ENCODE data around the gene ZNF518A. TPM values are rescaled to one million over a fixed set of nuclear protein-coding genes. Genes with fewer than 3 reads are reported as not detected.

Gene ZNF518A
- total and polyA plus RNA-seq, 9 of the 15 experiments (the other 6 are each of a cell fraction or from before 2014, with no cell fraction given) = 6.3 to 30.0 (median 17.4) TPM

DNA sequence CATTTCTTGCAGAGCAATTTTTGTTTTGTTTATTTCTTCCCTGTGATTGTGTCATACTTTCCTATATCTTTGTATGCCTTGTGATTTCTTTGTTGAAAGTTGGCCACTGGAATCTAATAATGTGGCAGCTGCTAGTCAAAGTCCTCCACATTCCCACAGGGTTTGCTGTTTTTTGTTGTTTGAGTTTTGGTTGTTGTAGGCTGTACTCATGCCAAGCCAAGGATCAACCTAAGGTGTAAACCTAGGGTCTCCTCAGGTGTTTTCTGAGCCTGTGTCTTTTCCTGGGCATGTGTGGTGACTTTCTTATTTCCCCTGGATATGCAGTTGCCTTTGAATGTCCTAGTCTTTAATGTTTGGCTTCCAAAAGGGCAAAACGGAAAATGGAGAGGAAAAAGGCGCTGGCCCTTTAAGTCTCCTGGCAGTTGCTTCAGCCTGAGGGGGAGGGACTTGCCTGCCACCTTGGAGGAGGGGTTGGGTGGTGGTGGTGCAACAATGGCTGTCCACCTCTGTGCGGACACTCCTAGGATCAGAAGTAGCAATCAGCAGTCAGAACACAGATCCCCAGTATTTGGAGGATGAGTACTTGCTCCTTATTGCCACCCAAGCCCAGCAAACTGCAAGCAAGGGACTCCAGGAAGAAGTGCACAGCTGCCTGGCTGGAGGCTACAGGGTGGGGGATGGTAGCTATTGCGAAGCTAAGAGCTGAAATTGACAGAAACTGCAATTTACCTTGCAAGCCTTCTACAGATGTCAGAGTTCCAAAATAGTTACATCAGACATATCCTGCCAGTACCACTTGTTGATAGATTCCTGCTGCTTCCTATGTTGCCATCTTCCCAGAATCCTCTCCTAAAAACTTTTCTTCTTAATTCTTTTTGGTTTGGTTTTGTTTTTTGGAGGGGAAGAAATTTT, 5.6 kb upstream of the ZNF518A start (continued):
- TF ChIP-seq, protein P1, sequence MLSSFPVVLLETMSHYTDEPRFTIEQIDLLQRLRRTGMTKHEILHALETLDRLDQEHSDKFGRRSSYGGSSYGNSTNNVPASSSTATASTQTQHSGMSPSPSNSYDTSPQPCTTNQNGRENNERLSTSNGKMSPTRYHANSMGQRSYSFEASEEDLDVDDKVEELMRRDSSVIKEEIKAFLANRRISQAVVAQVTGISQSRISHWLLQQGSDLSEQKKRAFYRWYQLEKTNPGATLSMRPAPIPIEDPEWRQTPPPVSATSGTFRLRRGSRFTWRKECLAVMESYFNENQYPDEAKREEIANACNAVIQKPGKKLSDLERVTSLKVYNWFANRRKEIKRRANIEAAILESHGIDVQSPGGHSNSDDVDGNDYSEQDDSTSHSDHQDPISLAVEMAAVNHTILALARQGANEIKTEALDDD (IDR thresholded peaks at IDR 0.05) = no peak
- TF ChIP-seq ZNF609 (CRISPR knock-in tag; IDR thresholded peaks at IDR 0.05; ENCODE audit: borderline replicate concordance) = no peak
- no peak for TF ChIP-seq ZNF134 (CRISPR knock-in tag; conservative IDR thresholded peaks at IDR 0.05)
- no peak for TF ChIP-seq STAT5A (IDR thresholded peaks at IDR 0.05; ENCODE audit: borderline replicate concordance, low read length)
- TF ChIP-seq KDM1A (IDR thresholded peaks at IDR 0.05) = peak in 1 of 2 experiments; percentile 8; a peak in 1 of 4 replicates
- no peak for TF ChIP-seq SNRNP70 (optimal IDR thresholded peaks at IDR 0.05; ENCODE audit: low read depth, low read length)
- TF ChIP-seq MEF2D (tag; conservative IDR thresholded peaks at IDR 0.05; ENCODE audit: low read depth) = no peak
- TF ChIP-seq HMG20A (CRISPR knock-in tag; conservative IDR thresholded peaks at IDR 0.05) = no peak
- TF ChIP-seq ETV6 (IDR thresholded peaks at IDR 0.05; ENCODE audit: borderline replicate concordance in 1 of 2, low read depth in 2 of 2, low read length in 1 of 2) = no peak
- TF ChIP-seq ETV6 (CRISPR knock-in tag; IDR thresholded peaks at IDR 0.05; ENCODE audit: borderline replicate concordance) = no peak
- TF ChIP-seq HDAC1 (IDR thresholded peaks at IDR 0.05) = peak in 1 of 2 experiments; percentile 46; a peak in 1 of 4 replicates
- TF ChIP-seq TAF9B (IDR thresholded peaks at IDR 0.05; ENCODE audit: partially characterized antibody) = peak; percentile 73
- TF ChIP-seq MTA1 (IDR thresholded peaks at IDR 0.05; ENCODE audit: borderline replicate concordance) = no peak
- TF ChIP-seq CHCHD3 (CRISPR knock-in tag; IDR thresholded peaks at IDR 0.05) = no peak
- TF ChIP-seq CREB1 (IDR thresholded peaks at IDR 0.05) = no peak
- no peak for TF ChIP-seq CREB1 (CRISPR knock-in tag; IDR thresholded peaks at IDR 0.05)
- TF ChIP-seq MITF (IDR thresholded peaks at IDR 0.05) = no peak
- TF ChIP-seq CREBBP (IDR thresholded peaks at IDR 0.05; ENCODE audit: low read depth, low read length) = no peak
- no peak for TF ChIP-seq ZNF121 (CRISPR knock-in tag; conservative IDR thresholded peaks at IDR 0.05)
- TF ChIP-seq DNMT1 (IDR thresholded peaks at IDR 0.05) = no peak
- TF ChIP-seq SLC30A9 (CRISPR knock-in tag; IDR thresholded peaks at IDR 0.05) = no peak
- TF ChIP-seq PTTG1 (tag; IDR thresholded peaks at IDR 0.05; ENCODE audit: low read depth) = no peak; the same call in 1 of the 2 replicates
- no peak for TF ChIP-seq GATAD2B (IDR thresholded peaks at IDR 0.05; ENCODE audit: borderline replicate concordance)
